ENCODE measurements around the gene NPAT.

Gene NPAT

DNA sequence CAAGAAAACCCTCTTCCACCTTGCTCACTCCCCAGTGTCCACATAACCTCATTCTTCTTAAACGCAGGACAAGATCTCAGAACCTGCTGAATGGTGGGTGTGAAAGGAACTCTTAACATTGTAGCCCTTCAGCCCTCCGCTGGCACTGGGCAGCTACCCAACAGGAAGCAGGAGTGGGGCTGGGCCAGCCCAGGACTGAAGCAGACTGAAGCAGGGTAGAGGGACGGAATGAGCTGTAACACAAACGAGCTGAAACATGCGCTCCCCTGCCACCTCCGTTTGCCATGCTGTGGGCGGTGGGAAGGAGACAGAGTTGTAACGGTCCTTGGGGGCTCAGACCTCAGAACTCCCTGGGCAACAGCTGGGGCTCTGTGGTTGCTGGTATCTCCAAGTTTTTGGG lies 23.6 kb downstream of the NPAT start:
- no peaks in the 10 kb centered on the region for H3K9me3 ChIP-seq (ENCODE audit: insufficient read depth, low read length, severe bottlenecking)
- no peak overlapping the region for H3K4me2 ChIP-seq (ENCODE audit: insufficient read depth, low read length)
- TF ChIP-seq EZH2 (IDR thresholded peaks at IDR 0.05; ENCODE audit: borderline replicate concordance, low read depth, low read length, severe bottlenecking) = no peak
- TF ChIP-seq, protein P1, sequence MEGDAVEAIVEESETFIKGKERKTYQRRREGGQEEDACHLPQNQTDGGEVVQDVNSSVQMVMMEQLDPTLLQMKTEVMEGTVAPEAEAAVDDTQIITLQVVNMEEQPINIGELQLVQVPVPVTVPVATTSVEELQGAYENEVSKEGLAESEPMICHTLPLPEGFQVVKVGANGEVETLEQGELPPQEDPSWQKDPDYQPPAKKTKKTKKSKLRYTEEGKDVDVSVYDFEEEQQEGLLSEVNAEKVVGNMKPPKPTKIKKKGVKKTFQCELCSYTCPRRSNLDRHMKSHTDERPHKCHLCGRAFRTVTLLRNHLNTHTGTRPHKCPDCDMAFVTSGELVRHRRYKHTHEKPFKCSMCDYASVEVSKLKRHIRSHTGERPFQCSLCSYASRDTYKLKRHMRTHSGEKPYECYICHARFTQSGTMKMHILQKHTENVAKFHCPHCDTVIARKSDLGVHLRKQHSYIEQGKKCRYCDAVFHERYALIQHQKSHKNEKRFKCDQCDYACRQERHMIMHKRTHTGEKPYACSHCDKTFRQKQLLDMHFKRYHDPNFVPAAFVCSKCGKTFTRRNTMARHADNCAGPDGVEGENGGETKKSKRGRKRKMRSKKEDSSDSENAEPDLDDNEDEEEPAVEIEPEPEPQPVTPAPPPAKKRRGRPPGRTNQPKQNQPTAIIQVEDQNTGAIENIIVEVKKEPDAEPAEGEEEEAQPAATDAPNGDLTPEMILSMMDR (IDR thresholded peaks at IDR 0.05; ENCODE audit: borderline replicate concordance, extremely low read depth, low read length, poor library complexity, severe bottlenecking) = no peak
- no peaks in the 10 kb centered on the region for H3K4me1 ChIP-seq (ENCODE audit: insufficient read depth, low read length)
- H2AFZ ChIP-seq (ENCODE audit: low read depth, low read length) = no peak overlapping the region
- no peaks in the 10 kb centered on the region for H3K27me3 ChIP-seq (ENCODE audit: insufficient read depth, low read length, poor library complexity)
- H3K4me3 ChIP-seq (ENCODE audit: low read depth in 1 of 2, low read length in 2 of 2) = no peak overlapping the region
- DNase-seq (no peak), ATAC-seq (ENCODE audit: insufficient read depth, low read depth) (peak; percentile 25; the same call in 1 of the 3 replicates)
- H3K79me2 ChIP-seq (ENCODE audit: insufficient read depth, low read length) = peaks cover 92% of the 10 kb centered on the region
- H4K20me1 ChIP-seq (ENCODE audit: insufficient read depth, low read length) = peaks cover 43% of the 10 kb centered on the region
- H3K9ac ChIP-seq (ENCODE audit: low read depth, low read length) = no peak overlapping the region
- no peak overlapping the region; the same call in 1 of the 2 replicates for H3K27ac ChIP-seq (ENCODE audit: low read length)
- peaks cover 84% of the 10 kb centered on the region for H3K36me3 ChIP-seq (ENCODE audit: insufficient read depth, low read length)

DNA sequence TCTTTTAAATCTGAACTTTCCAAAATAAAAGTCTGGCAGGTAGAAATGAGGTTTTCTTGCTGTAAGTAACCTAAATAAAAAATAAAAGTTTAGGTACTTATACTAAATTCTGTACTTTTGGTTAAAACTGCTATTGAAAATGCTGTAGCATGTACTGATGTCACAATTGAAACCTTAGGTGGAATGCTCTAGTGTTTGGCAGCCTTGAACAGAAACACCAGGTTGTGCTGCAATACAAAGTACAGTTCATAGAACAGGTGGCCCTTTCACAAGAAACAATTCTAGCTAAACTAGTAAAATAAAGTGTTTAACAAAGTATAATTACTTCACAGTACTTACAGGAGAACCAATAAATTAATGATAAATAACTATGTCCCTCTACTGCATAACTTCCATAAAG lies 25.1 kb downstream of the NPAT start:
- Histone ChIP-seq H3K27ac (ENCODE audit: low read length) (no peak overlapping the region), H3K27me3 (ENCODE audit: insufficient read depth, low read length, poor library complexity) (no peaks in the 10 kb centered on the region), H3K79me2 (ENCODE audit: insufficient read depth, low read length) (peaks cover 77% of the 10 kb centered on the region), H3K4me1 (ENCODE audit: insufficient read depth, low read length) (no peaks in the 10 kb centered on the region), H3K9me3 (ENCODE audit: insufficient read depth, low read length, severe bottlenecking) (no peaks in the 10 kb centered on the region), H4K20me1 (ENCODE audit: insufficient read depth, low read length) (peaks cover 43% of the 10 kb centered on the region), H3K36me3 (ENCODE audit: insufficient read depth, low read length) (peaks cover 91% of the 10 kb centered on the region), H3K4me3 (ENCODE audit: low read depth in 1 of 2, low read length in 2 of 2) (no peak overlapping the region), H3K4me2 (ENCODE audit: insufficient read depth, low read length) (no peak overlapping the region), H2AFZ (ENCODE audit: low read depth, low read length) (no peak overlapping the region), H3K9ac (ENCODE audit: low read depth, low read length) (no peak overlapping the region)
- no peak for ATAC-seq (ENCODE audit: insufficient read depth, low read depth)
- TF ChIP-seq, protein P1 (IDR thresholded peaks at IDR 0.05; ENCODE audit: borderline replicate concordance, extremely low read depth, low read length, poor library complexity, severe bottlenecking) = no peak
- no peak for TF ChIP-seq EZH2 (IDR thresholded peaks at IDR 0.05; ENCODE audit: borderline replicate concordance, low read depth, low read length, severe bottlenecking)
- DNase-seq = no peak

DNA sequence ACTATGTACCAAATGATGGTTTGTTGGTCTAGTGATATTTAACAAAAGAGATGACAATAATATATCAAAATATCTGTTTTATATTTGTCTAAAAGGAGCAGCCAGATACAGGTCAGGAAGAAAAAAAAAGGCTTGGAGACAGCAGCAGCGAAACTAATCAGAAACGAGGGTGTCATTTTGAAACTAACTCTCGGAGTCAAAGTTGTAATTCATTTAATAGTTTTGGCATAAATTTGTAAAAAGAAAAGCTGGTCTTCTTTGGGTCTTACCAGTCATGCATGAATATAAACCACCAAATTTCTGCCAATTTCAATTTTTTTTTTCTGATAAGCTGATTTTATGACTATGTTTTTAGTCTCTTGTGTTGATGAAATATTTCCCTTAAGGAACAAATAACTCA lies 25.5 kb downstream of the NPAT start:
- Histone ChIP-seq H4K20me1 (ENCODE audit: insufficient read depth, low read length) (peaks cover 42% of the 10 kb centered on the region), H3K9me3 (ENCODE audit: insufficient read depth, low read length, severe bottlenecking) (no peaks in the 10 kb centered on the region), H3K27me3 (ENCODE audit: insufficient read depth, low read length, poor library complexity) (no peaks in the 10 kb centered on the region), H3K27ac (ENCODE audit: low read length) (no peak overlapping the region), H3K79me2 (ENCODE audit: insufficient read depth, low read length) (peaks cover 73% of the 10 kb centered on the region), H2AFZ (ENCODE audit: low read depth, low read length) (no peak overlapping the region), H3K4me3 (ENCODE audit: low read depth in 1 of 2, low read length in 2 of 2) (no peak overlapping the region), H3K4me2 (ENCODE audit: insufficient read depth, low read length) (no peak overlapping the region), H3K36me3 (ENCODE audit: insufficient read depth, low read length) (peaks cover 95% of the 10 kb centered on the region), H3K4me1 (ENCODE audit: insufficient read depth, low read length) (no peaks in the 10 kb centered on the region), H3K9ac (ENCODE audit: low read depth, low read length) (no peak overlapping the region)
- ATAC-seq (ENCODE audit: insufficient read depth, low read depth) (no peak), DNase-seq (no peak)
- TF ChIP-seq, protein P1 (IDR thresholded peaks at IDR 0.05; ENCODE audit: borderline replicate concordance, extremely low read depth, low read length, poor library complexity, severe bottlenecking) = no peak
- TF ChIP-seq EZH2 (IDR thresholded peaks at IDR 0.05; ENCODE audit: borderline replicate concordance, low read depth, low read length, severe bottlenecking) = no peak

DNA sequence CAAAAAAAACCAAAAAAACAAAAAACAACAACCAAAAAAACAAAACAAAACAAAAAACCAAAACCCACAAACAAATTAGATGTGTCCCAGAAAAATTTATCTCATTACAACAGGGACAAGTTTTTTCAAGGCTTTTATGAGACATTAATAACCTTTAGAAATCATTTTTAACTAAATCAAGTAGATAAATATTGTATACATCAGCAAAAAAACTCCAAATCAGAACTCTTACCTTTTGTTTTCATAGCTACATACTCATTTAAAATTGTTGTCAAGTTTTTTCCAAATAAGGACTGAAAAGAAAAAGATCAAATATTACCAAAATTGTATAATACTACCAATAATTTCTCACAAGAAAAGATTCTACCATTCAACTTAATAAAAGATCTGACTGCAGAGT lies 28.7 kb downstream of the NPAT start:
- Histone ChIP-seq H3K9ac (ENCODE audit: low read depth, low read length) (no peak overlapping the region), H3K9me3 (ENCODE audit: insufficient read depth, low read length, severe bottlenecking) (no peaks in the 10 kb centered on the region), H3K36me3 (ENCODE audit: insufficient read depth, low read length) (peaks cover 88% of the 10 kb centered on the region), H3K4me3 (ENCODE audit: low read depth in 1 of 2, low read length in 2 of 2) (no peak overlapping the region), H3K4me1 (ENCODE audit: insufficient read depth, low read length) (no peaks in the 10 kb centered on the region), H3K27me3 (ENCODE audit: insufficient read depth, low read length, poor library complexity) (no peaks in the 10 kb centered on the region), H3K27ac (ENCODE audit: low read length) (no peak overlapping the region), H4K20me1 (ENCODE audit: insufficient read depth, low read length) (peaks cover 14% of the 10 kb centered on the region), H2AFZ (ENCODE audit: low read depth, low read length) (no peak overlapping the region), H3K79me2 (ENCODE audit: insufficient read depth, low read length) (peaks cover 44% of the 10 kb centered on the region), H3K4me2 (ENCODE audit: insufficient read depth, low read length) (no peak overlapping the region)
- TF ChIP-seq, protein P1 (IDR thresholded peaks at IDR 0.05; ENCODE audit: borderline replicate concordance, extremely low read depth, low read length, poor library complexity, severe bottlenecking) = no peak
- ATAC-seq (ENCODE audit: insufficient read depth, low read depth) = no peak
- no peak for DNase-seq
